ENCODE measurements around the gene PSMD13. TPM values are rescaled to one million over a fixed set of nuclear protein-coding genes. Genes with fewer than 3 reads are reported as not detected.

The PSMD13 gene
- 156 and 163 TPM in 2 replicates for total RNA-seq (2014; rRNA removed; shearing (Covaris generic))

DNA sequence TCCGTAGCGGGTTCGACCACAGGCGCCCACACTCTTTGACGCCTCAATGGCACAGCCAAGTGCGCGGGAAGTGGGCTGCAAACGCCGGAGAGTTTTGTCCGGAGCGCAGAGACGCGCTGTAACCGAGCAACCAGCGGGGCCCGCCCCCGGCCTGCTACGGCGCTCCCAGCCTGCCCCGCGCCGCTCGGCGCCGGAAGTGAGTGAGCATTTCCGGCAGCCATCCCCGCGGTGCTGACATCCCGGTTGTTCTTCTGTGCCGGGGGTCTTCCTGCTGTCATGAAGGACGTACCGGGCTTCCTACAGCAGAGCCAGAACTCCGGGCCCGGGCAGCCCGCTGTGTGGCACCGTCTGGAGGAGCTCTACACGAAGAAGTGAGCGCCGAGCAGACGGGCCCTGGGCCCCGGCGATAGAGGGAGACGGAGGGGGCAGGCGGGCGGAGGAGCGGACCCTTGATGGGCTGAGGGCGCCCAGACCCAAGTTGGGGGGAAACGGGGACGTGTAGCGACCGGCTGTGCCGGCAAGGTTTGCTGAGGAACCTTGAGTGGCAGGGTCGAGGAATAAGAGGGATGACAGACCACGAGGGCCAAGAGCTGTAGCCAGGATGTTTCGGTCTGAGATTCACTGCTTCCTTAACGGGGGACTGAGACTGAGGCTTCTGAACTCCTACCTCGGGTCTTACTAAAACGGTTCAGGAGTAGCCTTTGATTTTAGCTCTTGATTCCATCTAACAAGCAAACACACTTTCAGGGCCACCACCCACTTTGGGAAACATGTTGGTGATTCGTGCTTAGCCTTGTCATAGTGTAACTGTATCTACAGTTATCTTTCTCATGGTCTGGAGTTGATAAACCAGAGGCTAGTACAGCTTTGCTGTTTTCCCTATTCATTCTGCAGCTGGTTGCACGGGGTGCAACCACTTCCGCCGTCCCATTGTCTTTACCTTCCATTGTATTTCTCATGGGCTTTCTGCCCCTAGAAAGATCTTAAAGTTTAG, at the start of gene PSMD13:
Gene PSMD13, plus strand, starts transcription at position 203 of the 994 bp plus-strand sequence. Its CDS starts 74 bp downstream, at position 277.

DNA sequence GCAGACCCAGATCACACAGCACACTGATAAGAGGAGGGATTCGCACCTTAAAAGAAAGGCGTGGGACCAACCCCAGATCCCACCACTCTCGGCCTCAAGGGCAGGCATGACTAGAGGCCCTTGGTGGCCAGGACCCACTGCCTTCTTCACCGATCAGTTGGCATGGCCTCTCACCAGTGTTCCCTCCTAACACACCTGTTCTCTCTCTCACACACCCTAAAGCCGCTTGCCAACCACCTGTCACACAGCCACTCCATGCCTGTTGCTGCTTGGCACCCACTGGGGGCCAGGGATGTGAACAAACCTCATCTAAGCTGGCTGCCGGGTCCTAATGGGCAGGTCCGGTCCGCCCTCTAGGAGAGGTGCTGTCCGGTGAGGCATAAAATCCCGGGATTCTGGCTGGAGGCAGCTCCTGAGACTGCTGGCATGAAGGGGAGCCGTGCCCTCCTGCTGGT, 44.1 kb upstream of the PSMD13 start, which contains the start of gene SCGB1C1:
Gene SCGB1C1, plus strand, starts transcription at position 405 of the 455 bp plus-strand sequence. Its CDS starts 22 bp downstream, at position 427.

DNA sequence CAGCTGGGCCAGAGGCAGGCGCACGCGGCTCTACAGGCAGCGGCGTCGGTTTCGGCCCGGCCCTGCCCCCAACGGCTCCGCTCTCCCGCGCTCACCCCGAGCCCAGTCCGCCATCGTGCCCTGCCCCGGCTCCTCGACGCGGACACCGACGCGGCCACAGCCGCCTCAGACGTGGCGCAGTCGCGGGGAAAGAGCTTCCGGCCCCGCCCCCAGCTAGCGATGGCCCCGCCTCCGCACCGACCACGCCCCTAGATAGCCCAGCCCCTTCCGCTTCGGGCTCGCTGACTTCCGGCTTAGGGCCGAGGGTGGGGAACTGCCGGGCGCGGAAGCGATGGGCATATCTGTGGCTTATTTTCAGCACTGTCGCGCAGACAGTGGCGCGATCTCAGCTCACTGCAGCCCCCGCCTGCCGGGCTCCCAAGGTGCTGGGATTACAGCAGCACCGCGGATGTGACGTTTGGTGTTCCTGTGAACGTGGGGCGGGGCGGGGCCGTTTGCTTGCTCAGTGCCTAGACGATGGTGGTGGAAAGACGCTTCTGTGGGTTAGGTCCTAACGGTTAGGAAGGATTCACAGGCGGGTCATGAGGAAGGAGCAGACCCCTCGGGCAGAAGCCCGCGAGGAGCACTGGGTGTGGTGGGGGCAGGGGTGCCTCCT, 29.4 kb upstream of the PSMD13 start, which contains the start of the genes BET1L and RIC8A:
Gene BET1L, minus strand, starts transcription at position 192 of the 655 bp plus-strand sequence. Its CDS starts 78 bp downstream, at position 114.
Gene RIC8A, plus strand, starts transcription at position 501 of the 655 bp plus-strand sequence. CDS start 1,147 bp downstream, outside the sequence.

DNA sequence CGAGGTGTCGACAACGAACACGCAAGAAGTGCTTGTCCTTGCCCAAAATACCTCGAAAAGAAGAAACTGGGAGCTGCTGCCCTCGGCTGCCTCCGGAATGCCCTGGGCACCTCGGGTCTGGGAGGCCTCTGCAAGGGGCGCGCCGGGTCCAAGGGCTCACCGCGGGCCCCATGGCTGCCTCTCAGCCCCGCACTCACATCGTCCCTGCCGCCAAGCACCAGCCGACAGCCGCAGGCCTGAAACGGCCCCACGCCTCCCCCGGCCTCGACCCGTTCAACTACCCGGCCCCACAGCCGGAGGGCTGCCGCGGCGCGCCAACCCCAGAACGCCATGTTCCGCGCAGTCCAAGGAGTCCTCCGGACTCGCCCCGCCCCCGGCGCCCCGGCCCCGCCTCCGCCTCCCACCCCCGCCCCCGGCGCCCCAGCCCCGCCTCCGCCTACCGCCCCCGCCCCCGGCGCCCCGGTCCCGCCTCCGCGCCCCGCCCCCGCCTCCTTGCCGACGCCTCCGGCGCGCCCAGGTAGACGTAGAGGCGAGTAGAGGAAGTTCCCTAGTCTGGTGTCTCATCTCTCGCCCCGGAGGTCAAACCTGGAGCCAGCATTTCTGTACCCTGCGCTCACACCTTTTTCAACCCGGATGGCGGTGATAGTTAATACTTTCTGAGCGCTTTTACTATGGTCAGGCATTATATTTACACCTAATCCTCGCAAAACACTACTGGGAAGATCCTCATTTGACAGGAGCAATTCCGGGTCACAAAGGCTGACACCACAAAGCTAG, 591 bp upstream of the PSMD13 start, which contains the start of gene SIRT3:
Gene SIRT3, minus strand, starts transcription at position 346 of the 777 bp plus-strand sequence. Its CDS starts 14 bp downstream, at position 332.

DNA sequence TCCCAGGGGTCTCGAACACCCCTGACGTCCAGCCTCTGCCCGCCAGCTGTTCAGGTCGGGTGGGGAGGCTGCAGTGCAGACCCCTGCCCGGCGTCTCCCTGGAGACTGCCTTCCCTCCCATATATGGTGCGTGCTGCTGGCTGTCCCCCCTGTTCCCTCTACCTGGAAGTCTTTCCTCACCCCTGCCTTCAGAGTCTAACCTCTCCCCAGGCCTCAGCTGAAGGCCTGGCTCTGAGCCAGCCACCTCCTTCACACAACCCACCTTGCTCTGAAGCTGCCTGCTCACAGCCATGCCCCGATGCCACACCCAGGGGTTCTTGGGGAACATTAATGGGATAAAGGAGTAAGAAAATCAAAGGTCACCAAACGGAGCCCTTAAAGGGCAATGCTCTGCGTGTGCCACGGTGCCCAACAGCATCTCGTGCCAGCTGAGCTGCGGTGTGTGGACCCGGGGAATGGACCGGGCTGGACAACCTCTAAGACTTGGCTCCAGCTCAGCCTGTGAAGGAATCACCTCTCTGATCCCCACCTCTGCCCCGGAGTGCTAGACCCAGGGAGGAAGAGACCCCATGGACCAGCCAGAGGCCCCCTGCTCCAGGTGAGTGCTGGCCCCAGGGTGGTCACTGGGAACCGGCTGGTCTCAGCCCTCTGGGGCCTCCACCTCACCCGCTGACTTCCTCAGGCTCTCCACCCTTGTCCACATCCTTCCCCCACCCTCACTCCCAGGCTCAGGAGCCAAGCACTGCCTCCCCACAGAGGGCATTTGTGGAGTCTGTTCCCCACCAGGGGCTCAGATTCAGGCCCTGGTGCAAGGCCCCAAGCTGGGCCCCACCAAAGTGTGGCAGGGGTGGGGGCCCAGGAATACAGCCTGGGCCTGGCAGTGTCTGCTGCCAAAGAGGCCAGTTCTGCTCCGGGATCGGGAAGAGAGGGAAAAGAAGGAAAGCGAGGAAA, 41.5 kb downstream of the PSMD13 start, which contains the start of gene NLRP6:
Gene NLRP6, plus strand, starts transcription at position 407 of the 951 bp plus-strand sequence. Its CDS starts 163 bp downstream, at position 570.

DNA sequence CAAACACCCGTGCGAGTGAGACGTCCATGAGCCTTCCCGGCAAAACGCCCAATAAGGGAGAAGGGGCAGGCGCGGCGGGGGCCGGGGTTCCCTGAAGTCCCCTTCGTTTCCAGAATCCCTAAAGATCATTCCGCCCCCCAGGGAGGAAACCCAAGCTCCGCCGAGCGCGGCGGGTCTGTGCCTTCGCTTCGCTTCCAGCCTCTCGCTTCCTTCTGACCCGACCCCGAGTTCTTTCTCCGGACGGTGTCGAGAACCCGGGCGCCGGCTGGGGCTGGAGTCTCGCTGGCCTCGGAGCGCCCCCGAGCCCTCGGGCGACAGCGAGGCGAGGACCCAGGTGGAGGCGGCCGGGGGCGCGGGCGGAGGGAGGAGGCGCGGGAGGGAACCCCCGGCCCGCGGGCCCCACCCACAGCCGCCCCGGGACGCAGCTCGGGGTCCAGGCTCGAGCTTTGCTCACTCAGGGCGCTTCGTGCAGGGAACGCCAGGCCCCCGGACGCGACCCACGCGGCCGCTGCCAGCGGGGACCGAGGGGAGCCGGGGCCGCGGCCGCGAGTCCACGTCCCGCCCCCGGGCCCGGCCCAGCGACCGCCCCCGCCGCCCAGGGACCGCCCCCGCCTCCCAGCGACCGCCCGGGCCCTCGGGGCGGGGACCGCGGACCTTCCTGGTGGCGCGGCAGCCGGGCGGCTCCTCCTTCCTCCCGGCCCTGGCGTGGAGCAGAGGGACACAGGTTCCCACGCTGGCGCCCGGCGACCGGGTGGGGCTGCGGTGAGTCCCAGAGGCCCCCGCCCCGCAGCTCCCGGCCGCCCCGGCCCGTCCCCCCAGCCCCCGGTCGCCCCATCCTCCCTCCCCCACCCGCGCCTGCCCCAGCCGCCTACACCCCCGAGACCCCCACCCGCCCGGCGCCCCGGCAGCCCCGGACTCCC, 52.0 kb downstream of the PSMD13 start, which contains the start of gene PGGHG:
Gene PGGHG, plus strand, starts transcription at position 649 of the 920 bp plus-strand sequence. CDS start 691 bp downstream, outside the sequence.

DNA sequence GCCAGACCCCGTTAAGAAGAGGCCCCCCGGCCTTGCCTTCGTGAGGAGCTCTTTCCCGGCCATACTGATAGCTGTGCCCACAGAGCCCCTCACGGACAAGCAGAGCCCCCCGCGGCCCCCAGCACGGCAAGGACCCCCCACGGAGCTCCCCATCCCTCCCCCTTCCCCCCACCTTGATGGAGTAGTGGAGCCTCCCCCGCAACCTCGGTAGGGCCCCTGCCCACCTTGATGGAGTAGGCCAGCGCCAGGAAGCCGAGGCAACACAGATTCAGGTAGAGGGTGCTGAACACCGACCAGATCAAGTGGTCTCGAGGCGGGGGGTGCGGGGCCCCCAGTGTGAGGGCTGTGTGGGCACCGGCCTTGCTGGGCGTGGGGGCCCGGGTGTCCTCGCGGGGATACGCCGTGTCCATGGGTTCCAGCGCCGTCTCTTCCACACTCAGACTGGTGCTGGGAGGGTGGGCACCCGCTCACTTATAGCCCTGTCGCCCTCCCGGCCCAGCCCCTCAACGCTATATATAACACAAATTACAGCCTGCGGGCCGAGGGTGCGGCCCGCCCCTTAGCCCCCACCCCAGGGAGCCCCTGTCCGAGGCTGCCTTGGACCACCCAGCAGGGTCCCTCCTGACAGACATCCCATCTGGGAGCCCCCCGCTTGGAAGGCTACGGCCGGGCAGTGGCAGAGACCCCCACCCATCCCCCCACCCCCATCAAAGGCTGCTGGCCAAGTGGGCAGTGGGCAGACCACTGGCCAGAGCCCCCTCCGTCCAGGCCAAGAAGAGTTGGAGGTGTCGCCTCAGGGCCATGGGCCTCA, 62.5 kb downstream of the PSMD13 start, which contains the start of gene IFITM5:
Gene IFITM5, minus strand, starts transcription at position 446 of the 811 bp plus-strand sequence. Its CDS starts 36 bp downstream, at position 410.

Other genes with a start within 250 kb of the PSMD13 start
- gene SCGB1C1, start 43.9 kb upstream of the PSMD13 start, total RNA-seq (2014; rRNA removed; shearing (Covaris generic)), result not detected in 2 replicates
- 12.4 and 13.2 TPM in 2 replicates for gene BET1L, start 29.6 kb upstream of the PSMD13 start, total RNA-seq (2014; rRNA removed; shearing (Covaris generic))
- gene RIC8A, start 29.3 kb upstream of the PSMD13 start, total RNA-seq (2014; rRNA removed; shearing (Covaris generic)), result 77.6 and 88.5 TPM in 2 replicates
- gene SIRT3, start 634 bp upstream of the PSMD13 start, total RNA-seq (2014; rRNA removed; shearing (Covaris generic)), result 10.6 and 10.7 TPM in 2 replicates
- not detected in 2 replicates for gene NLRP6, start 41.4 kb downstream of the PSMD13 start, total RNA-seq (2014; rRNA removed; shearing (Covaris generic))
- 15.1 and 16.4 TPM in 2 replicates for gene PGGHG, start 52.1 kb downstream of the PSMD13 start, total RNA-seq (2014; rRNA removed; shearing (Covaris generic))
- gene IFITM5, start 62.5 kb downstream of the PSMD13 start, total RNA-seq (2014; rRNA removed; shearing (Covaris generic)), result not detected in 2 replicates
- 15.1 and 25.4 TPM in 2 replicates for gene IFITM2, start 70.8 kb downstream of the PSMD13 start, total RNA-seq (2014; rRNA removed; shearing (Covaris generic))
- gene IFITM1, start 77.1 kb downstream of the PSMD13 start, total RNA-seq (2014; rRNA removed; shearing (Covaris generic)), result 3.9 and 4.5 TPM in 2 replicates
- 70.9 and 105 TPM in 2 replicates for gene IFITM3, start 83.9 kb downstream of the PSMD13 start, total RNA-seq (2014; rRNA removed; shearing (Covaris generic))
- gene B4GALNT4, start 132.5 kb downstream of the PSMD13 start, total RNA-seq (2014; rRNA removed; shearing (Covaris generic)), result 42.6 and 50.4 TPM in 2 replicates
- 31.2 and 33.4 TPM in 2 replicates for gene PKP3, start 157.2 kb downstream of the PSMD13 start, total RNA-seq (2014; rRNA removed; shearing (Covaris generic))
- gene SIGIRR, start 178.0 kb downstream of the PSMD13 start, total RNA-seq (2014; rRNA removed; shearing (Covaris generic)), result 50.6 and 74.5 TPM in 2 replicates
- 0.13 TPM in 1 of 2 replicates, not detected in the other for gene ANO9, start 205.0 kb downstream of the PSMD13 start, total RNA-seq (2014; rRNA removed; shearing (Covaris generic))
- 22.3 and 37.3 TPM in 2 replicates for gene PTDSS2, start 213.3 kb downstream of the PSMD13 start, total RNA-seq (2014; rRNA removed; shearing (Covaris generic))